ENCODE data around the gene TMEM256. TPM values are rescaled to one million over a fixed set of nuclear protein-coding genes. Genes with fewer than 3 reads are reported as not detected.

The TMEM256 gene
- total and polyA plus RNA-seq, 5 donors from 2014 or later: 23.0 to 80.9 (median 66.3) TPM

Other genes starting within 250 kb of the TMEM256 start
Only the 30 nearest of the 39 such genes appear.
- 35.8 TPM for gene DVL2, start 169.6 kb downstream of the TMEM256 start, total RNA-seq
- 10 to 100 TPM; 10.5 to 19.4 (median 15.7) TPM for gene DVL2, start 169.6 kb downstream of the TMEM256 start, polyA plus RNA-seq
- gene PHF23, start 164.6 kb downstream of the TMEM256 start, total RNA-seq: 16.0 TPM
- 10 to 100 TPM; 17.0 to 24.8 (median 21.2) TPM for gene PHF23, start 164.6 kb downstream of the TMEM256 start, polyA plus RNA-seq
- 227 TPM for gene GABARAP, start 161.6 kb downstream of the TMEM256 start, total RNA-seq
- gene GABARAP, start 161.6 kb downstream of the TMEM256 start, polyA plus RNA-seq: 1,000 to 10,000 TPM in 2 of 4 donors, 100 to 1,000 TPM in 2; 939 to 1,205 (median 986) TPM
- gene CTDNEP1, start 152.4 kb downstream of the TMEM256 start, total RNA-seq: 114 TPM
- gene CTDNEP1, start 152.4 kb downstream of the TMEM256 start, polyA plus RNA-seq: 10 to 100 TPM; 33.0 to 40.7 (median 38.8) TPM
- gene ELP5, start 151.9 kb downstream of the TMEM256 start, total RNA-seq: 31.6 TPM
- 10 to 100 TPM; 54.5 to 74.0 (median 59.0) TPM for gene ELP5, start 151.9 kb downstream of the TMEM256 start, polyA plus RNA-seq
- not detected for gene CLDN7, start 141.6 kb downstream of the TMEM256 start, total RNA-seq
- 1 to 10 TPM in 2 of 4 donors, under 1 TPM in 2; 0.55 to 2.0 (median 1.3) TPM for gene CLDN7, start 141.6 kb downstream of the TMEM256 start, polyA plus RNA-seq
- gene SLC2A4, start 122.4 kb downstream of the TMEM256 start, total RNA-seq: not detected
- gene SLC2A4, start 122.4 kb downstream of the TMEM256 start, polyA plus RNA-seq: not detected
- not detected for gene YBX2, start 109.5 kb downstream of the TMEM256 start, total RNA-seq
- not detected for gene YBX2, start 109.5 kb downstream of the TMEM256 start, polyA plus RNA-seq
- 485 TPM for gene EIF5A, start 96.5 kb downstream of the TMEM256 start, total RNA-seq
- gene EIF5A, start 96.5 kb downstream of the TMEM256 start, polyA plus RNA-seq: 100 to 1,000 TPM; 210 to 631 (median 398) TPM
- gene GPS2, start 88.7 kb downstream of the TMEM256 start, total RNA-seq: 129 TPM
- gene GPS2, start 88.7 kb downstream of the TMEM256 start, polyA plus RNA-seq: 100 to 1,000 TPM in 2 of 4 donors, 10 to 100 TPM in 2; 79.3 to 107 (median 96.5) TPM
- 39.5 TPM for gene NEURL4, start 74.8 kb downstream of the TMEM256 start, total RNA-seq
- gene NEURL4, start 74.8 kb downstream of the TMEM256 start, polyA plus RNA-seq: 1 to 10 TPM in 2 of 4 donors, under 1 TPM in 2; 0.27 to 1.2 (median 0.83) TPM
- 723 TPM for gene ACAP1, start 67.6 kb downstream of the TMEM256 start, total RNA-seq
- 100 to 1,000 TPM; 194 to 259 (median 213) TPM for gene ACAP1, start 67.6 kb downstream of the TMEM256 start, polyA plus RNA-seq
- gene KCTD11, start 51.9 kb downstream of the TMEM256 start, total RNA-seq: 1.3 TPM
- 1 to 10 TPM; 2.6 to 4.0 (median 2.9) TPM for gene KCTD11, start 51.9 kb downstream of the TMEM256 start, polyA plus RNA-seq
- gene TMEM95, start 48.9 kb downstream of the TMEM256 start, total RNA-seq: not detected
- not detected for gene TMEM95, start 48.9 kb downstream of the TMEM256 start, polyA plus RNA-seq
- gene TNK1, start 23.0 kb downstream of the TMEM256 start, total RNA-seq: 4.8 TPM
- gene TNK1, start 23.0 kb downstream of the TMEM256 start, polyA plus RNA-seq: 1 to 10 TPM in 3 of 4 donors, under 1 TPM in 1; 0.42 to 3.8 (median 1.4) TPM
- gene PLSCR3, start 9.6 kb downstream of the TMEM256 start, total RNA-seq: 113 TPM
- 100 to 1,000 TPM; 148 to 174 (median 153) TPM for gene PLSCR3, start 9.6 kb downstream of the TMEM256 start, polyA plus RNA-seq
- 3.6 TPM for gene NLGN2, start 3.7 kb upstream of the TMEM256 start, total RNA-seq
- gene NLGN2, start 3.7 kb upstream of the TMEM256 start, polyA plus RNA-seq: not detected
- gene SPEM1, start 16.2 kb upstream of the TMEM256 start, total RNA-seq: not detected
- gene SPEM1, start 16.2 kb upstream of the TMEM256 start, polyA plus RNA-seq: not detected
- not detected for gene SPEM2, start 21.5 kb upstream of the TMEM256 start, total RNA-seq
- not detected for gene SPEM2, start 21.5 kb upstream of the TMEM256 start, polyA plus RNA-seq
- gene SPEM3, start 24.8 kb upstream of the TMEM256 start, total RNA-seq: not detected
- not detected for gene SPEM3, start 24.8 kb upstream of the TMEM256 start, polyA plus RNA-seq
- 16.8 TPM for gene TMEM102, start 31.3 kb upstream of the TMEM256 start, total RNA-seq
- 10 to 100 TPM; 22.3 to 28.4 (median 24.2) TPM for gene TMEM102, start 31.3 kb upstream of the TMEM256 start, polyA plus RNA-seq
- gene FGF11, start 35.4 kb upstream of the TMEM256 start, total RNA-seq: 3.3 TPM
- under 1 TPM in 3 of 4 donors, not detected in 1; 0.07 to 0.27 (median 0.18) TPM for gene FGF11, start 35.4 kb upstream of the TMEM256 start, polyA plus RNA-seq
- gene CHRNB1, start 41.0 kb upstream of the TMEM256 start, total RNA-seq: 7.6 TPM
- gene CHRNB1, start 41.0 kb upstream of the TMEM256 start, polyA plus RNA-seq: 10 to 100 TPM; 18.0 to 28.7 (median 27.0) TPM
- 53.5 TPM for gene ZBTB4, start 75.5 kb upstream of the TMEM256 start, total RNA-seq
- gene ZBTB4, start 75.5 kb upstream of the TMEM256 start, polyA plus RNA-seq: 10 to 100 TPM in 3 of 4 donors, 1 to 10 TPM in 1; 8.3 to 14.0 (median 11.0) TPM
- not detected for gene SLC35G6, start 77.3 kb upstream of the TMEM256 start, total RNA-seq
- gene SLC35G6, start 77.3 kb upstream of the TMEM256 start, polyA plus RNA-seq: not detected
- 568 TPM for gene POLR2A, start 80.3 kb upstream of the TMEM256 start, total RNA-seq
- gene POLR2A, start 80.3 kb upstream of the TMEM256 start, polyA plus RNA-seq: 10 to 100 TPM; 32.3 to 44.0 (median 37.2) TPM
- 46.9 TPM for gene TNFSF12, start 145.0 kb upstream of the TMEM256 start, total RNA-seq
- gene TNFSF12, start 145.0 kb upstream of the TMEM256 start, polyA plus RNA-seq: 10 to 100 TPM; 35.5 to 49.6 (median 41.9) TPM
- gene TNFSF13, start 154.7 kb upstream of the TMEM256 start, total RNA-seq: 1.6 TPM
- under 1 TPM in 3 of 4 donors, not detected in 1; 0.41 to 0.52 (median 0.44) TPM for gene TNFSF13, start 154.7 kb upstream of the TMEM256 start, polyA plus RNA-seq
- 30.7 TPM for gene SENP3, start 157.8 kb upstream of the TMEM256 start, total RNA-seq
- gene SENP3, start 157.8 kb upstream of the TMEM256 start, polyA plus RNA-seq: 10 to 100 TPM; 10.1 to 16.1 (median 11.8) TPM
- gene CD68, start 175.5 kb upstream of the TMEM256 start, total RNA-seq: 0.25 TPM
- gene CD68, start 175.5 kb upstream of the TMEM256 start, polyA plus RNA-seq: 1 to 10 TPM in 1 of 4 donors, under 1 TPM in 2, not detected in 1; 0.65 to 1.2 (median 0.89) TPM